ENCODE measurements around the gene UBQLNL. TPM values are rescaled to one million over a fixed set of nuclear protein-coding genes. Genes with fewer than 3 reads are reported as not detected.

The UBQLNL gene
- total RNA-seq, 1 experiment from 2014 or later, result not detected

- H3K4me1 ChIP-seq (ENCODE audit: insufficient read depth, low read length, poor library complexity, severe bottlenecking), result no peaks in the 10 kb centered on the region
- H3K36me3 ChIP-seq (ENCODE audit: insufficient read depth, low read length, poor library complexity, severe bottlenecking), result no peaks in the 10 kb centered on the region
- no peak overlapping the region for H3K4me3 ChIP-seq (ENCODE audit: low read depth, low read length, poor library complexity, severe bottlenecking)
- CTCF ChIA-PET, result no interaction called here
- no peak for DNase-seq (ENCODE audit: low spot score)
- no TSS peak for BruUV-seq (replicated peaks)
- no peaks in the 10 kb centered on the region for H3K27me3 ChIP-seq (replicated peaks; ENCODE audit: insufficient read depth, low read depth, low read length, poor library complexity)
- intact Hi-C loops (cut with micrococcal nuclease; ENCODE audit: unreplicated experiment), result no loop called here
- TF ChIP-seq EZH2 (IDR thresholded peaks at IDR 0.05; ENCODE audit: borderline replicate concordance, low read depth, low read length, poor library complexity, severe bottlenecking) (no peak), CTCF (conservative IDR thresholded peaks at IDR 0.05; ENCODE audit: low read depth, low read length) (no peak)
- no peak overlapping the region for H3K27ac ChIP-seq (ENCODE audit: low read depth, low read length, poor library complexity, severe bottlenecking)
- no peaks in the 10 kb centered on the region for H3K9me3 ChIP-seq (ENCODE audit: low read depth, low read length, poor library complexity, severe bottlenecking)
- POLR2A ChIA-PET (ENCODE audit: low non-redundant PET), result no interaction called here
Measured at GRCh38 chr11:5541427-5541826, 24.9 kb upstream of the UBQLNL start.

GRCh38 chr11:5536482-5536881 lies 20.0 kb upstream of the UBQLNL start:
- Histone ChIP-seq H3K36me3 (ENCODE audit: insufficient read depth, low read length, poor library complexity, severe bottlenecking) (no peaks in the 10 kb centered on the region), H3K4me3 (ENCODE audit: low read depth, low read length, poor library complexity, severe bottlenecking) (no peak overlapping the region), H3K27me3 (replicated peaks; ENCODE audit: insufficient read depth, low read depth, low read length, poor library complexity) (no peaks in the 10 kb centered on the region), H3K27ac (ENCODE audit: low read depth, low read length, poor library complexity, severe bottlenecking) (no peak overlapping the region), H3K4me1 (ENCODE audit: insufficient read depth, low read length, poor library complexity, severe bottlenecking) (no peaks in the 10 kb centered on the region), H3K9me3 (ENCODE audit: low read depth, low read length, poor library complexity, severe bottlenecking) (no peaks in the 10 kb centered on the region)
- TF ChIP-seq CTCF (conservative IDR thresholded peaks at IDR 0.05; ENCODE audit: low read depth, low read length) (no peak), EZH2 (IDR thresholded peaks at IDR 0.05; ENCODE audit: borderline replicate concordance, low read depth, low read length, poor library complexity, severe bottlenecking) (no peak)
- ChIA-PET CTCF (no interaction called here), POLR2A (ENCODE audit: low non-redundant PET) (no interaction called here)
- BruUV-seq (replicated peaks), result no TSS peak
- intact Hi-C loops (cut with micrococcal nuclease; ENCODE audit: unreplicated experiment), result no loop called here
- no peak for DNase-seq (ENCODE audit: low spot score)

- H3K4me1 ChIP-seq (ENCODE audit: insufficient read depth, low read length, poor library complexity, severe bottlenecking), result no peaks in the 10 kb centered on the region
- intact Hi-C loops (cut with micrococcal nuclease; ENCODE audit: unreplicated experiment), result no loop called here
- TF ChIP-seq CTCF (conservative IDR thresholded peaks at IDR 0.05; ENCODE audit: low read depth, low read length), result no peak
- TF ChIP-seq EZH2 (IDR thresholded peaks at IDR 0.05; ENCODE audit: borderline replicate concordance, low read depth, low read length, poor library complexity, severe bottlenecking), result no peak
- BruUV-seq (replicated peaks), result no TSS peak
- no peak for DNase-seq (ENCODE audit: low spot score)
- ChIA-PET POLR2A (ENCODE audit: low non-redundant PET) (no interaction called here), CTCF (no interaction called here)
- H3K27me3 ChIP-seq (replicated peaks; ENCODE audit: insufficient read depth, low read depth, low read length, poor library complexity), result no peaks in the 10 kb centered on the region
- no peak overlapping the region for H3K4me3 ChIP-seq (ENCODE audit: low read depth, low read length, poor library complexity, severe bottlenecking)
- no peak overlapping the region for H3K27ac ChIP-seq (ENCODE audit: low read depth, low read length, poor library complexity, severe bottlenecking)
- H3K36me3 ChIP-seq (ENCODE audit: insufficient read depth, low read length, poor library complexity, severe bottlenecking), result no peaks in the 10 kb centered on the region
- H3K9me3 ChIP-seq (ENCODE audit: low read depth, low read length, poor library complexity, severe bottlenecking), result no peaks in the 10 kb centered on the region
Measured at GRCh38 chr11:5534046-5534445, 17.5 kb upstream of the UBQLNL start.

Measured in A673 (cell line).